ENCODE data around the gene PTPRN2. TPM values are rescaled to one million over a fixed set of nuclear protein-coding genes. Genes with fewer than 3 reads are reported as not detected.

PTPRN2 gene
- total and polyA plus RNA-seq, 9 of the 15 experiments (the other 6 are each of a cell fraction or from before 2014, with no cell fraction given), result not detected

DNA sequence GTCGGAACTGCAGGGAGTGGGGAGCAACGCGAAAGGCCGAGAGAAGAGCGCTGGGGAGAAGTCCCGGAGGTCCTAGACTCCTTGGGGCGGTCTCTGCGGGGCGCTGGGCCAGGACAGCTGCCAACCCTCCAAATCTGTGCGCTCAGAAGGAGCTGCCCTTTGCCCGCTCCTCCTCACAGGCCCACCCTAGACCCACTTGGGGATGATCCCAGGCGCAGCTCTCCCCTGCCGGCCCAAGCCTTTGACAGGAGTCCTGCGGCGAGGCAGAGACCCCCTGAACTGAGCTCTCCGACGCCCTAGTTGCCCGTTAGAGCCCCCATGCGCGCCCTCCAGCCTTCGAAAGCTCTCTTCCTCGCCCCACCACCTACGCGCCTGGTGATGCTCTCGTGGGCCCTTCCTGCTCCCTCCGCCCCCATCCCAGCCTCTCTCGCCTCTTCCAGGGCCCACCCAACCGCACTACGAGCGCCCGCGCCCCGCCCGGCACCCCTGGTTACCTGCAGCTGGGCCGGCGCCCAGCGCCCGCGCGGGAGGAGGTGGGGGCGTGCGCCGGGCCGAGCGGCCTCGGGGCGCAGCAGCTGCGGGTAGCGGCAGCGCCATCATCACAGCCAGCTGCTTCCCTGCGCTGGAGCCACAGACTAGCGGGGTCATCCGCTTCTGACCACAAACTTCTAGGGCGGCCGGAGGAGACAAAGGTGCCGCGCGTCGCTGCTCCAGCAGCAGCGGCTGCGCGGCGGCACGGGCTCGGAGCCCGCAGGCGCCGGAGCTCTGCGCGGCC lies 897.4 kb downstream of the PTPRN2 start (continued):
- TF ChIP-seq, protein P1, sequence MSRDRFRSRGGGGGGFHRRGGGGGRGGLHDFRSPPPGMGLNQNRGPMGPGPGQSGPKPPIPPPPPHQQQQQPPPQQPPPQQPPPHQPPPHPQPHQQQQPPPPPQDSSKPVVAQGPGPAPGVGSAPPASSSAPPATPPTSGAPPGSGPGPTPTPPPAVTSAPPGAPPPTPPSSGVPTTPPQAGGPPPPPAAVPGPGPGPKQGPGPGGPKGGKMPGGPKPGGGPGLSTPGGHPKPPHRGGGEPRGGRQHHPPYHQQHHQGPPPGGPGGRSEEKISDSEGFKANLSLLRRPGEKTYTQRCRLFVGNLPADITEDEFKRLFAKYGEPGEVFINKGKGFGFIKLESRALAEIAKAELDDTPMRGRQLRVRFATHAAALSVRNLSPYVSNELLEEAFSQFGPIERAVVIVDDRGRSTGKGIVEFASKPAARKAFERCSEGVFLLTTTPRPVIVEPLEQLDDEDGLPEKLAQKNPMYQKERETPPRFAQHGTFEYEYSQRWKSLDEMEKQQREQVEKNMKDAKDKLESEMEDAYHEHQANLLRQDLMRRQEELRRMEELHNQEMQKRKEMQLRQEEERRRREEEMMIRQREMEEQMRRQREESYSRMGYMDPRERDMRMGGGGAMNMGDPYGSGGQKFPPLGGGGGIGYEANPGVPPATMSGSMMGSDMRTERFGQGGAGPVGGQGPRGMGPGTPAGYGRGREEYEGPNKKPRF (IDR thresholded peaks at IDR 0.05; ENCODE audit: low read depth, low read length), result no peak

DNA sequence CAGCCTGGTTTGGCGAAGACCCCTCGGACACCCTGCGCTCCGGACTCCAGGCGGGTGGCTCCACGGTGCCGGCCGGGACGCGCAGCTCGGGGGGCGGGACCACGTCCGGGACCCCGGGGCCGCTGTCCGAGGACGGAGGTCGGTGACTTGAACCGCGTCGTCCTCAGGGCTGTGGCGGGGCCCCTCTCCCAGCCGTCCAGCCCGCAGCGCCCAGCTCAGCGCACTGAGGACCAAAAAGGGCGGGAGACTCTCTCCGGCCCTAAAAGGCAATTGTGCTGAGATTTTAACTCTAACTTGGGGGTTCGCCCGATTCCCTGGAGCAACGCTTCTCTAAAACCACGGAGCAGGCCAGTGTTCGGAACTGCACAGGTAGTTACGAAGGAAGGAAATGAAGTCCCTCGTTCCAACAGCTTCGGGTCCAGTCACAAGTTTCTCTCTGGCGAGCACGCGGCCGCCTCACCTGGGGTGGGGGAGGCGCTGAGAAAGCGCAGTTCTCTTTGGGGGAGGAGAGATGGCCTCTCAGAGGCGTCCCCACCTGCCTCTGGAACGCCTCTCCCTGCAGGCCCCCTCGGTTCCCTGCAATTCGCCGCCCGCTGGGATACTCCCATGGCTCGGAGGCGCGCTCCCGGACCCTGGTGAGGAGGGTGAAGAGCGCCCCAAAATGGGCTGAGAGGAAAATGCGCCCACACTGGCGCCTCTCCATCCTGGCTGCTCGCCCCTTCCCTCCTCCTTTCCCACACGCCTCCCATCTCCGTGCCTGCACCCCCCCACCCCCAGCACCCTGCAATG lies 898.2 kb downstream of the PTPRN2 start:
- in situ Hi-C loops (cut with MboI) (no loop called here), intact Hi-C loops (cut with micrococcal nuclease) (no loop called here)
- H3K27me3 ChIP-seq (ENCODE audit: control insufficient read depth in 2 of 2, insufficient read depth in 2 of 2, low read length in 2 of 2), result peaks cover 21 to 74% of the 10 kb centered on the region in 2 experiments
- peaks cover 5% of the 10 kb centered on the region; the same call in 1 of the 2 replicates for H4K20me1 ChIP-seq (replicated peaks; ENCODE audit: control insufficient read depth, insufficient read depth, low read length)
- TF ChIP-seq GABPB1 (CRISPR knock-in tag; IDR thresholded peaks at IDR 0.05), result no peak
- DNase-seq (ENCODE audit: extremely low read depth in 1 of 4, low spot score in 3 of 4), result no peak
- FAIRE-seq, result no peak
- no TSS peak for BruUV-seq (replicated peaks)
- H3K79me2 ChIP-seq (ENCODE audit: control insufficient read depth, insufficient read depth, low read length), result no peaks in the 10 kb centered on the region
- no peak overlapping the region for H3K4me3 ChIP-seq
- H3K9me1 ChIP-seq (ENCODE audit: control insufficient read depth, insufficient read depth, low read length), result no peaks in the 10 kb centered on the region
- H3K4me2 ChIP-seq (ENCODE audit: insufficient read depth, low read length), result no peak overlapping the region
- ATAC-seq, result no peak
- 14% methylated on average over 53 of the region's 59 CpGs for WGBS (ENCODE audit: insufficient coverage, low coverage, missing lambda C conversion rate)
- no peaks in the 10 kb centered on the region for H3K9me3 ChIP-seq (replicated peaks; ENCODE audit: control insufficient read depth, insufficient read depth, low read depth, low read length)
- no peak overlapping the region for H3K9ac ChIP-seq (ENCODE audit: insufficient read depth in 1 of 2, low read depth in 2 of 2, low read length in 2 of 2)
- H3K36me3 ChIP-seq (ENCODE audit: control insufficient read depth, insufficient read depth, low read length), result no peaks in the 10 kb centered on the region
- H2AFZ ChIP-seq (ENCODE audit: low read depth, low read length), result no peak overlapping the region
- H3K4me1 ChIP-seq (replicated peaks in 1 of 2; ENCODE audit: control insufficient read depth in 2 of 2, insufficient read depth in 2 of 2, low read length in 2 of 2), result peaks cover 0 to 19% of the 10 kb centered on the region in 2 experiments; a peak in 1 of 5 replicates
- no peak overlapping the region for H3K27ac ChIP-seq (ENCODE audit: extremely low read depth, low read depth, low read length)
- POLR2A ChIA-PET, result interaction anchor here (0.6 kb wide), 1 partner anchor 64 kb away, joined by 3 read pairs; no protein-coding TSS in a partner anchor
- CTCF ChIA-PET (ENCODE audit: low intra/inter-chr PET ratio), result no interaction called here
